ENCODE measurements around the gene VCL.

DNA sequence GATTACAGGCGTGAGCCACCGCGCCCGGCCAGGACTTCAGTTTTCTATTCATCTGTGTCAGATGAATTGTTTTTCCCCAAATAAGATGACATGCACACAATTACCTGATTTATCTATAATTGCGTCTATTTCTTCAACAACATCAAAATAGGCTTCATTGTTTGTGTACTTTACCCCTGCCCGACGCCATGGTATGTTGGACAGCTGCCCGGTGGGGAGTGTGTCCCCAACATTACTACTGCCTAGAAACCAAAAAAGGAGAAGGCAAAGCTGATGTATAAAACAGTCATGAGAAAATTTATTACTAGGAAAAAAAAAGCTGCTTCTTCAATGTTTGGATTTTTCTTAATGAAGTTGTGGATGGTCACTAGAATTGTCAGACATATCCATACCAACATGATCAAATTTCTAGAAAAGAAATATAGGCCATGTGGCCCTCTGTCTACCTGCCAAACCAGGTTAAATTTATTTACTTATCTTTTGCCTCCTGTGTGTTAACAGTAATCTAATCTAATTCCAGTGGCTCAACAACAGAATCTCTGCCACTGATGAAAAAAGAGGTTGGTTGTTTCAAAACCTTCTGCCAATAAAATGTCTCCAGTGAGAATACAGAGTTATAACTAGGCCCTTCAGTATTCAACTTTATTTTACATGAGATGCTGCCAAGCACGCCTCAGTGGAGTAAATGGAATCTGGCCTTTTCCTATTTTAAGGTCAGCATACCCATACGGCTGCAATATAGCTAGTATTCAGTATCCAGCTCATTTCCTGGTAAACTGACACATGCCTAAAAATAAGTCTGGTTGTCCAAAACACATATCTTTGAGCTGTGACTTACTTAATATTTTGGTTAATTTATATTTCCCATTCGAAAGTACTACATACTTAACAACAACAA, 136.3 kb downstream of the VCL start:
- TF ChIP-seq CTCF (IDR thresholded peaks at IDR 0.05), result no peak
- no peak for TF ChIP-seq POLR2A (IDR thresholded peaks at IDR 0.05)
- no peak for TF ChIP-seq POLR2AphosphoS5 (IDR thresholded peaks at IDR 0.05)
